ENCODE measurements around the gene VANGL2. TPM values are rescaled to one million over a fixed set of nuclear protein-coding genes. Genes with fewer than 3 reads are reported as not detected.

Gene VANGL2
- total RNA-seq, 1 experiment from 2014 or later, result 0.26 TPM

- no peak for TF ChIP-seq CTCF (IDR thresholded peaks at IDR 0.05; ENCODE audit: unreplicated experiment)
- ChIA-PET CTCF (interaction anchor here (0.6 to 3.7 kb wide), 13 partner anchors 8 to 337 kb away, joined by 3 to 23 read pairs (median 5); no protein-coding TSS in a partner anchor), POLR2A (interaction anchor here (0.6 to 1.5 kb wide), 7 partner anchors 11 to 405 kb away, joined by 3 to 6 read pairs (median 4); partner anchors contain the start of genes NCSTN and PEX19)
- H3K4me3 Mint-ChIP-seq (ENCODE audit: unreplicated experiment), result no peak overlapping the region
- no peaks in the 10 kb centered on the region for H3K36me3 Mint-ChIP-seq (ENCODE audit: insufficient read depth, unreplicated experiment)
- intact Hi-C loops (cut with micrococcal nuclease), result no loop called here
- no peaks in the 10 kb centered on the region for H3K27me3 Mint-ChIP-seq (ENCODE audit: insufficient read depth, unreplicated experiment)
- DNase-seq (ENCODE audit: unreplicated experiment), result no peak
- H3K4me1 Mint-ChIP-seq (ENCODE audit: insufficient read depth, unreplicated experiment), result peaks cover 9% of the 10 kb centered on the region
- no peaks in the 10 kb centered on the region for H3K9me3 Mint-ChIP-seq (ENCODE audit: unreplicated experiment)
- no TSS peak for BruUV-seq (replicated peaks)
- H3K27ac Mint-ChIP-seq (ENCODE audit: low read depth, unreplicated experiment), result no peak overlapping the region
These were observed 8.5 kb downstream of the VANGL2 start for GRCh38 chr1:160408864-160409263.

GRCh38 chr1:160409486-160409885 lies 9.1 kb downstream of the VANGL2 start:
- ChIA-PET POLR2A (interaction anchor here (1.5 kb wide), 1 partner anchor 125 kb away, joined by 6 read pairs; the partner anchor contains the start of gene PEX19), CTCF (interaction anchor here (0.6 to 3.7 kb wide), 7 partner anchors 12 to 286 kb away, joined by 3 to 23 read pairs (median 8); no protein-coding TSS in a partner anchor)
- Mint-ChIP-seq H3K27ac (ENCODE audit: low read depth, unreplicated experiment) (no peak overlapping the region), H3K4me3 (ENCODE audit: unreplicated experiment) (no peak overlapping the region), H3K4me1 (ENCODE audit: insufficient read depth, unreplicated experiment) (peaks cover 14% of the 10 kb centered on the region), H3K27me3 (ENCODE audit: insufficient read depth, unreplicated experiment) (no peaks in the 10 kb centered on the region), H3K36me3 (ENCODE audit: insufficient read depth, unreplicated experiment) (no peaks in the 10 kb centered on the region), H3K9me3 (ENCODE audit: unreplicated experiment) (no peaks in the 10 kb centered on the region)
- intact Hi-C loops (cut with micrococcal nuclease), result no loop called here
- no peak for TF ChIP-seq CTCF (IDR thresholded peaks at IDR 0.05; ENCODE audit: unreplicated experiment)
- no TSS peak for BruUV-seq (replicated peaks)
- no peak for DNase-seq (ENCODE audit: unreplicated experiment)

GRCh38 chr1:160410406-160411005 lies 10.1 kb downstream of the VANGL2 start:
- Mint-ChIP-seq H3K27ac (ENCODE audit: low read depth, unreplicated experiment) (no peak overlapping the region), H3K27me3 (ENCODE audit: insufficient read depth, unreplicated experiment) (no peaks in the 10 kb centered on the region), H3K36me3 (ENCODE audit: insufficient read depth, unreplicated experiment) (no peaks in the 10 kb centered on the region), H3K4me3 (ENCODE audit: unreplicated experiment) (no peak overlapping the region), H3K4me1 (ENCODE audit: insufficient read depth, unreplicated experiment) (peaks cover 21% of the 10 kb centered on the region), H3K9me3 (ENCODE audit: unreplicated experiment) (no peaks in the 10 kb centered on the region)
- TF ChIP-seq CTCF (IDR thresholded peaks at IDR 0.05; ENCODE audit: unreplicated experiment), result no peak
- CTCF ChIA-PET, result interaction anchor here (2.7 to 9.5 kb wide), 2 partner anchors 33 to 119 kb away, joined by 13 to 116 read pairs; no protein-coding TSS in a partner anchor
- POLR2A ChIA-PET, result interaction anchor here (1.1 kb wide), 1 partner anchor 8 kb away, joined by 3 read pairs; no protein-coding TSS in a partner anchor
- DNase-seq (ENCODE audit: unreplicated experiment), result no peak
- no TSS peak for BruUV-seq (replicated peaks)
- intact Hi-C loops (cut with micrococcal nuclease), result no loop called here

- Mint-ChIP-seq H3K4me1 (ENCODE audit: insufficient read depth, unreplicated experiment) (peaks cover 21% of the 10 kb centered on the region), H3K36me3 (ENCODE audit: insufficient read depth, unreplicated experiment) (no peaks in the 10 kb centered on the region), H3K27ac (ENCODE audit: low read depth, unreplicated experiment) (no peak overlapping the region), H3K4me3 (ENCODE audit: unreplicated experiment) (no peak overlapping the region), H3K9me3 (ENCODE audit: unreplicated experiment) (no peaks in the 10 kb centered on the region), H3K27me3 (ENCODE audit: insufficient read depth, unreplicated experiment) (no peaks in the 10 kb centered on the region)
- intact Hi-C loops (cut with micrococcal nuclease), result no loop called here
- TF ChIP-seq CTCF (IDR thresholded peaks at IDR 0.05; ENCODE audit: unreplicated experiment), result no peak
- ChIA-PET CTCF (interaction anchor here (0.9 to 9.5 kb wide), 3 partner anchors 34 to 119 kb away, joined by 5 to 116 read pairs (median 7); no protein-coding TSS in a partner anchor), POLR2A (interaction anchor here (0.6 to 1.1 kb wide), 4 partner anchors 9 to 381 kb away, joined by 3 read pairs; no protein-coding TSS in a partner anchor)
- DNase-seq (ENCODE audit: unreplicated experiment), result no peak
- BruUV-seq (replicated peaks), result no TSS peak
These were observed 11.1 kb downstream of the VANGL2 start for GRCh38 chr1:160411271-160412027.

All from MCF 10A (cell line).